Colon (tissue), 2 donors: Measurements from ENCODE around the gene EDC3.
"Not testable (repeated sequence)": the region's sequence is repeated elsewhere in the genome, so short reads cannot be mapped to it uniquely, and the experiment has no call there.

Experiments
- FAIRE-seq: peaks from 2 replicates; lab custom pipeline; 2012; peaks lifted over from hg19 to GRCh38; lab: Jason Lieb, UNC
- donor health status: control.
- donor health status: control.

EDC3 gene

GRCh38 chr15:74648051-74648842, 47.6 kb downstream of the EDC3 start:
- no peak for FAIRE-seq

DNA sequence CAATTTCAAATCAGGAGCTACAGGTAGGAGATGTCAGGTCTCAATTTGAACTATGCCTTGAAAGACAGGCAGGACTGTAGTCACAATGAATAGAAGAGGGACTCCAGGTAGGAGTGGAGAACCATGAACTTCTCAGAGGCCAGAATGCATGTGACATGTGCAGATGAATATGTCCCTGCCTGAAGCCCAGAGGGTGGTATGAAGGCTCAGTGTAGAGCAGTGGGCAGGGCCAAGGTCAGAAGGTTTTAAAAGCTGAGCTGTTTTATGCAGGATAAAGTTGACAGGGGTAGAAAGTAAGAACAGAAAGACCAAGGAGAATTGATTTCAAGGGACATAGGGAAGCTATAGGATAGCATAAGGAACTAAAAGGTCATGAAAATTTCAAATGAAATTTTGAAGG, 49.3 kb downstream of the EDC3 start:
- FAIRE-seq = no peak

- FAIRE-seq = no peak
Measured at GRCh38 chr15:74643665-74644204, 52.1 kb downstream of the EDC3 start.

DNA sequence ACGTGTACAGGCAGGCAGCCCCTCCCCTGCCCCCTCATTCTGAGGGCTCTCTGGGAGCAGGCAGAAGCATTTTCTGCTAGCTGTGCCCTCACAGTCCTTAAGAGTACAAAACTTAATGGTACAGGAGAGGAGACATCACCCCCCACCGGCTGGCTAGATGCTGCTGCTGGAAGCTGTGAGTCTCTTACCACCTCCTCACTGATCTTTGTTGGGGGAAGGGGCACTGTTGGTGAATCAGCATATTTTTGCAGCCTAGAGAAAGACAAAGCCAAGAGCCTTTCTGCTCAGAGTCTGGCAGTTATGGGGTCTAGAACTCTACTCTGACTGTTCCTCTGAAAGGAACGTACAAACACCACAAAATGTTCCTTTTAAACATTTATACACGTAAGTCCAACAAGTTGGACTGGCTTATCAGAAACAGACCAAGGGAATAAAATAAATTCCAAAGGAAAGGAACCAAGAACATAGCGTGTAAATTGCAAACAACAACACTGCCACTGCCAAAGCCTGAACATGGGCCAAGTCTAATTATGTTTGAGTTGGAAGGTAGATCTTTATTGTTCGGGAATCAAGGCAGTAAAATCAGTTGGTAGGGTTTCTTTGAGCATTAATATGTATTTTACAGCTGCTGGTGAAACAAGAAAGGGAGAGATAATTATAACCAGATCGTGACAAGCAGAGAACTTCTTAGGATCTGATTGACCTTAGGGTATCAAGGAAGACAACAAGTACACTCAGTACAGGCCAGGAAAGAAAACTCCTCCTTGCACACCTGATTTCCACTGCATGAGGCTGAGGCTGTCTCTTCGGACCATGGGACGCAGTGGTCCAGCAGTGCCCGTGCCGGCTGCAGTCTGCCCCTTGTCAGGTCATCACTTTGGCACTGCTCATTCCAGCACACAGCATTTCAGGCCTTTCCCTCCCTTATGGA, 52.8 kb downstream of the EDC3 start:
- FAIRE-seq = no peak

- no peak for FAIRE-seq
Measured at GRCh38 chr15:74642348-74642733, 53.5 kb downstream of the EDC3 start.

DNA sequence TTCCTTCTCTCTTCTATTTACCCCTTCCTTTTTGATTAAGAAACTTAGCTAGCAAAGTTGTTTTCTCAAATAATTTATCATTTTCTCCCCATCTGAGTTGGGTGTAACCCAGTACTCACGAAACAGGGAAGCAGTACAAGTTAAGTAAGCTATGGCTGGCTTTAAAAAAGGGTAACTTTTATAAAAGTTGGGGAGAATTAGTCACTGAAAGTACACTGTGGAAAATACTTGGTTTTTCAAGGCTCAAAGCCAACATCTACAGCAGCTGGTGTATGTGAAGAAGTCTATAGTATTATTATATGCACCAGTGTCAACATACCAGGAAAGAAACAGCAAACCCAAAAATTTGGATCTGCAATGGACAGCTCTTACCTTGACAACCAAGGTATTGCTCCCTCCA, 54.7 kb downstream of the EDC3 start:
- FAIRE-seq = no peak

DNA sequence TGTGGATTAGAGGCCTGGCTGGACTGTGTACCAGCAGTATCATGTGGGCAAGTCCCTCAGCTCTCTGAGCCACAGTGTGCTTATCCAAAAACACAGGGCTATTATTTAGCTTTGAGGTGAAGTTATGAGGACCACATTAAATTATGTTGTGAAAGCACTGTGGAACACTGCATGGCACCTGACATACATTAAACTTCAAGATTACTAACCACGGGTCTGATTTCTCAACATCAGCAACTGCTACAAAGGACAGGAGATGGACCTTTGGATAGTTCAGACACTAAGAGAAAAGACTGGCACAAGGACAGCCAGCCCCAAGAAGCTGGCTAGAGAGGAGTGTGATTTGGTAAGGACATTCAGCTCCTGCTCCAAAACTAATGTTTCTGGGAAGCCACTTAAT, 58.8 kb downstream of the EDC3 start:
- no peak for FAIRE-seq

GRCh38 chr15:74635228-74635627, 60.6 kb downstream of the EDC3 start:
- FAIRE-seq = no peak

GRCh38 chr15:74633781-74634180, 62.0 kb downstream of the EDC3 start:
- FAIRE-seq = no peak

- FAIRE-seq = no peak
Measured at GRCh38 chr15:74632601-74633000, 63.2 kb downstream of the EDC3 start.

DNA sequence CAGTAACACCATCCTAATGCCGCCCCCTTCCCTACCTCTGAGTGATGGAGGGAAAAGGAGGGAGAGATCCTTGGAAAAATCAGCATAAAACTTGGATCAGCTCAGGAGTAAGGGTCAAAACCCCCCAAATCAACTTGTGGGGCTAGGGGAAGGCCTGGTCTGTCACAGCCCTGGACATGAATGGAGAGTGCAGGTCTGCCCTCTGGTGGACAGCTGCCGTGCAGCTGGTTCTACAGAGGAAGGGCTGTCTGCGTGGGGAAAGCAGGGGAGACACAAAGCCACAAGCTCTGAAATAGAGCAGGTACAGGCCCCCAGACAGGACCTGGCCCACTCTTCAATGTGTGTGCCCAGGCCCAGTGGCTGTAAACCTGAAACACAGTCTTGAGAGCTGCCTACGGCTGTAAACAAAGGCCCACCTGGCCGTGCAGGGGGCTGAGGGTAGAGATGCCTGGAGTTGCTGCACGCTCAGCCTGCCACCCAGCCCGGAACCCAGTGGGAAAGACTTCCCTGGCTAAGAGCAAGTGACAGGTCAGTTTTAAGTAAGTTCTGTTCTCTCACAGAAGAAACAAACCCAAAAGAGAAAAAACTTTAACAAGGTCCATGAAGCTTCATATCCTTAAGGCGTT, 63.8 kb downstream of the EDC3 start:
- no peak for FAIRE-seq

GRCh38 chr15:74631408-74631807, 64.4 kb downstream of the EDC3 start:
- no peak for FAIRE-seq

GRCh38 chr15:74631087-74631385, 64.8 kb downstream of the EDC3 start:
- FAIRE-seq = no peak

- FAIRE-seq = no peak
Measured at GRCh38 chr15:74630284-74631086, 65.3 kb downstream of the EDC3 start.

GRCh38 chr15:74629696-74630095, 66.1 kb downstream of the EDC3 start:
- not testable (repeated sequence) for FAIRE-seq

DNA sequence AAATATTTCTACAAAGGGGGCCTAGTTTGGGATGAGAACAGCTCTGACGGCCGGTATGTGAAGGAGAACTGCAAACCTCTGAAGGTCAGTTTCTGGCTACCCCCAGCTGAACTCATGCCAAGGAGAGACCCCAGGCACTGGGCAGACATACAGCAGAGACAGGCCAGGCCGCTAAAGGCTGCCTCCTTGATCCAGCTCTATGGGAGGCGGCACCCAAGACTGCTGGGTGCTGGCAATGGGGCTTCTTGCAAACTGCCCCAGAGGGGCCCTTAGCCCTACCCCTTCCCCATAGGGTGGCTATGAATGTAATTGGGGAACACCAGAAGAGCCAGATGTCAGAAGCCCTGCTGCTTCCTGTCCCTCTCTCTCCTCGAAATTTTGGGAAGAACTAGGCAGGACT, 66.9 kb downstream of the EDC3 start:
- FAIRE-seq = no peak

DNA sequence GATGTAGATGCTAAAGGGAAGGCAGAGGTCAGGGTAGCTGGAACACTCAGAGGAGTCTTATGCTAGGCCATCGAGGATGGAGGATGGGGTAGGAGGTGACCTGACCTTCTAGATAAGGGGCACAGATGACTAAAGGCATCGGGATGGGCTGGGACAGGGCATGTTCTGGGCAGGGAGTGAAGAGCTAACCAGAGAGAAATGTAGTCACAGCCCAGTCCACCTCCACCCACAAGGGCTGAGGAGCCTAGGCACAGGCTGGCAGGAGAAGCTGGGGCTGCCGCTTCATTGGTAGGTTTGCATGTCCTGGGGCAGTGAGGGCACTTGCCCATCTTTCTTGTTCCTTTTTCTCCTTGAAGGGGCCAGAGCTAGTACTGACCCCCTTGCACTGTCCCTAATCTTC, 67.6 kb downstream of the EDC3 start:
- no peak for FAIRE-seq

DNA sequence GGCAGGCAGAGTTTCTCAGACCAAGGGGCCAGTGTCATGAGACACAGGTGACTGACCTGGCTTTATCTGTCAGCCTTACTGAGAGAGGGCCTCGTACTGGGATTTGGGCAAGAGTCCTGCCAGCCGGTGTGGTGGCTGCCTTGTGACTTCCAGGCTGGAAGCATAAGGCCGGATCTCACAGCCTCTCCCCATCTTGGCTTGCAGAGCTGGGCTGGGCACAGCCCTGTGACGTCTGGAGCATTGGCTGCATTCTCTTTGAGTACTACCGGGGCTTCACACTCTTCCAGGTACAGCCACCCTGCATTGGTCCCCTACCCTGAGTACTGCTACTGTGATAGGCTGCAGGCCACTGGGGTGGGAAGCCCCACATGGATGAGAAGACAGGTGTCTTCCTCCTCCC, 68.1 kb downstream of the EDC3 start:
- no peak for FAIRE-seq

DNA sequence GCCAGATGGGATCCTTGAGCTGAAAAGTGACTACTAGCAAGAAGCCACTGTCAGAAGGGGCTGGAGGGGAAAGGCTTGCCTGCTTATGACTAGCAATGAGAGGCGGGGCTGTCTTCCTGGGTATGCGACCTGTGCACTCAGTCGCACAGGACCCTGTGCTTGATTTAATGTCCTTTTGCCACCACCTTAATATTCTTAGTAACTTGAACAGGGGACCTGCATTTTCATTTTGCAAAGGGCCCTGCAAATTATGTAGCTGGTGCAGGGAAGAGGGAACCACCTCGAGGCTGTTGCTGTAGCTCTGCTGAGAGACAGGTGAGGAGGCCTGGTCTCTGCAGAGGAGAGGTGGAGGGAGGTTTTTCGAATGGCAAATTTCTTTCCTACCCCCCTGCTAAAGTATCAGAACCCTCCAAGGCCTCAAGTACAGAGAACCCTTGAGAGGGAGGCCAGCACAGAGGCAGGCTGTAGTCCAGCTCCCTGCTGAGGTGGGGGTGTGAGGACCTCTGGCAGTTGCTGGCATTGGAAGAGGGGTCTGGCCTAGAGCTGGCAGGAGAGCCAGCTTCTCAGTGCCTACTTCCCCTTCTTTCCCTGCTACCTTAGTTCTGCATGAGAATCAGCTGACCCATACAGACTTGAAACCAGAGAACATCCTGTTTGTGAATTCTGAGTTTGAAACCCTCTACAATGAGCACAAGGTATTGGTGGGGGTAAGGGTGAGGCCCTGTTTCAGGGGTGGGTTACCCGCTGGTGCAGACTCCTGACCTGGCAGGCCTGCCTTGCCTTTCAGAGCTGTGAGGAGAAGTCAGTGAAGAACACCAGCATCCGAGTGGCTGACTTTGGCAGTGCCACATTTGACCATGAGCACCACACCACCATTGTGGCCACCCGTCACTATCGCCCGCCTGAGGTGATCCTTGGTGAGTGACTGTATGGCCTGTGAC, 68.8 kb downstream of the EDC3 start:
- FAIRE-seq = no peak

DNA sequence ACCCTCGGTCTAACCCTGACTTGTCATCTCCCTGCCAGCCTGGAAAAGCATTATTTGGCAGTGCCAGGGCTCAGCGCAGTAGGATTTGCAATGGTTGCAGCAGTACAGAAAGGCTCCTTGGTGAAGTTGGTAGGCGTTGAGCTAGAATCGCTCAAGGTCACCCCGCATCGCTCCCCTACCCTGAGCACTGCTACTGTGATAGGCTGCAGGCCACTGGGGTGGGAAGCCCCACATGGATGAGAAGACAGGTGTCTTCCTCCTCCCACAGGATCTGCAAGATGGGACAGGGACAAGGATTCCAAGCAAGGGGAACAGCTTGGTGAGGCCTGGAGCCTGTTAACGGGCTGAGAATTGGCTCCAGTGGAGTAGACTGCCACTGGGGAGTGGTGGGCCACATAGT, 69.5 kb downstream of the EDC3 start:
- FAIRE-seq = no peak

- FAIRE-seq = no peak
Measured at GRCh38 chr15:74625693-74626092, 70.1 kb downstream of the EDC3 start.
